ENCODE data around the gene SGCG.
"Not testable (repeated sequence)": the region's sequence is repeated elsewhere in the genome, so short reads cannot be mapped to it uniquely, and the experiment has no call there.

Gene SGCG

DNA sequence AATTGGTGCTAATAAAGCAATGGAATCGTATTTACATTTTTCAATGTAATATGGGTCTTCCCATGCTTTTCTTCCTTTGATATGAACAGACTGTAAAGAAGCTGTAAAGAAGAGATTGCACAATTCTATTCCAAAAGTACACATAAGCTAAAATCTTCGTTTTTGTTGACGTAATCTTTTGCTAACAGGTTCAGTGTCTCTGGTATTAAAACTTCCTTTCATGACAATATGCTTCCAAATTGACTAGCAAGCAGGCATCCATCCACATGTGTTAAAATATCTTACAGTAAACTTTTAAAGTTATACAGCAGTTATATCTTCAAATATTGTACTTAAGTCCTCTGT lies 19.3 kb upstream of the SGCG start:
- no peaks in the 10 kb centered on the region for H3K4me1 ChIP-seq (ENCODE audit: insufficient read depth, low read length)
- no peaks in the 10 kb centered on the region for H3K9me3 ChIP-seq (ENCODE audit: control insufficient read depth, insufficient read depth, low read length)
- no peak overlapping the region for H3K9ac ChIP-seq (ENCODE audit: low read depth, low read length)
- no peaks in the 10 kb centered on the region for H3K36me3 ChIP-seq (ENCODE audit: insufficient read depth, low read length)

GRCh38 chr13:23175920-23176319 lies 4.9 kb upstream of the SGCG start:
- H3K9ac ChIP-seq (ENCODE audit: low read depth, low read length): no peak overlapping the region
- H3K4me1 ChIP-seq (ENCODE audit: insufficient read depth, low read length): no peaks in the 10 kb centered on the region
- no peaks in the 10 kb centered on the region for H3K9me3 ChIP-seq (ENCODE audit: control insufficient read depth, insufficient read depth, low read length)
- H3K36me3 ChIP-seq (ENCODE audit: insufficient read depth, low read length): no peaks in the 10 kb centered on the region

GRCh38 chr13:23182142-23182541 lies 1.4 kb downstream of the SGCG start:
- no peaks in the 10 kb centered on the region for H3K36me3 ChIP-seq (ENCODE audit: insufficient read depth, low read length)
- no peaks in the 10 kb centered on the region for H3K4me1 ChIP-seq (ENCODE audit: insufficient read depth, low read length)
- H3K9me3 ChIP-seq (ENCODE audit: control insufficient read depth, insufficient read depth, low read length): no peaks in the 10 kb centered on the region
- H3K9ac ChIP-seq (ENCODE audit: low read depth, low read length): no peak overlapping the region

GRCh38 chr13:23183292-23183691 lies 2.5 kb downstream of the SGCG start:
- Histone ChIP-seq H3K9ac (ENCODE audit: low read depth, low read length) (no peak overlapping the region), H3K9me3 (ENCODE audit: control insufficient read depth, insufficient read depth, low read length) (no peaks in the 10 kb centered on the region), H3K36me3 (ENCODE audit: insufficient read depth, low read length) (no peaks in the 10 kb centered on the region), H3K4me1 (ENCODE audit: insufficient read depth, low read length) (no peaks in the 10 kb centered on the region)

GRCh38 chr13:23185542-23185941 lies 4.8 kb downstream of the SGCG start:
- Histone ChIP-seq H3K9ac (ENCODE audit: low read depth, low read length) (no peak overlapping the region), H3K36me3 (ENCODE audit: insufficient read depth, low read length) (no peaks in the 10 kb centered on the region), H3K4me1 (ENCODE audit: insufficient read depth, low read length) (no peaks in the 10 kb centered on the region), H3K9me3 (ENCODE audit: control insufficient read depth, insufficient read depth, low read length) (no peaks in the 10 kb centered on the region)

GRCh38 chr13:23201870-23202269 lies 21.1 kb downstream of the SGCG start:
- H3K4me1 ChIP-seq (ENCODE audit: insufficient read depth, low read length): no peaks in the 10 kb centered on the region
- peaks cover 1% of the 10 kb centered on the region; the same call in 1 of the 2 replicates for H3K9me3 ChIP-seq (ENCODE audit: control insufficient read depth, insufficient read depth, low read length)
- no peak overlapping the region for H3K9ac ChIP-seq (ENCODE audit: low read depth, low read length)
- no peaks in the 10 kb centered on the region for H3K36me3 ChIP-seq (ENCODE audit: insufficient read depth, low read length)

DNA sequence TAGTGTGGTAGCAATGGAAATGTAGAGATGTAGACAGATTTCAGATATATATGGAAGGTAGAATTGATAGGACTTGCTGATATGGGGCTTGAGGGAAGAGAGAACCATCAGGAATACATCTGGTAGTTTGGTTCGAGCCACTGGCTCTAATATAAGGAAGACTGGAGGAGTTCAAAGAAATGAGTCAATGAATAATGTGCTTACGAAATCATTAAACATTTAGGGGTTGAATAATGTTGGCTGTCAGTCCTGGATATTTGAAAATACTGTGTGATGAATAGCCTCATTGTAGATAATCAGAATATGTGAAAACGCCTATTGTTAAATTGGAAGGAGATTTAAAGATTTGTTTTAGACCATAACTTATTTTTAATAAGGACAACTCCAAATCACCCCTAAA lies 21.6 kb downstream of the SGCG start:
- Histone ChIP-seq H3K4me1 (ENCODE audit: insufficient read depth, low read length) (no peaks in the 10 kb centered on the region), H3K9ac (ENCODE audit: low read depth, low read length) (no peak overlapping the region), H3K36me3 (ENCODE audit: insufficient read depth, low read length) (no peaks in the 10 kb centered on the region), H3K9me3 (ENCODE audit: control insufficient read depth, insufficient read depth, low read length) (peaks cover 3% of the 10 kb centered on the region; the same call in 1 of the 2 replicates)

DNA sequence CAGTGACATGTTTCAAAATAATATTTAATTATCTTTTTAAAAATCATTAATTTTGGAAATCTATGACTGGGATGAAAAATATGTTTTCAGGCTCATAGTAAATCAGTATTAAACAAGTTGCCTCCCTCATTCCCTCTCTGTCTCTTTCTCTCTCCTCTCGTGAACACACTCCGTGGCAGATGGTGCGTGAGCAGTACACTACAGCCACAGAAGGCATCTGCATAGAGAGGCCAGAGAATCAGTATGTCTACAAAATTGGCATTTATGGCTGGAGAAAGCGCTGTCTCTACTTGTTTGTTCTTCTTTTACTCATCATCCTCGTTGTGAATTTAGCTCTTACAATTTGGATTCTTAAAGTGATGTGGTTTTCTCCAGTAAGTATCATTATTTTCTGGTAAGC lies 22.7 kb downstream of the SGCG start:
- Histone ChIP-seq H3K36me3 (ENCODE audit: insufficient read depth, low read length) (no peaks in the 10 kb centered on the region), H3K9ac (ENCODE audit: low read depth, low read length) (no peak overlapping the region), H3K4me1 (ENCODE audit: insufficient read depth, low read length) (no peaks in the 10 kb centered on the region), H3K9me3 (ENCODE audit: control insufficient read depth, insufficient read depth, low read length) (peaks cover 3% of the 10 kb centered on the region; the same call in 1 of the 2 replicates)

DNA sequence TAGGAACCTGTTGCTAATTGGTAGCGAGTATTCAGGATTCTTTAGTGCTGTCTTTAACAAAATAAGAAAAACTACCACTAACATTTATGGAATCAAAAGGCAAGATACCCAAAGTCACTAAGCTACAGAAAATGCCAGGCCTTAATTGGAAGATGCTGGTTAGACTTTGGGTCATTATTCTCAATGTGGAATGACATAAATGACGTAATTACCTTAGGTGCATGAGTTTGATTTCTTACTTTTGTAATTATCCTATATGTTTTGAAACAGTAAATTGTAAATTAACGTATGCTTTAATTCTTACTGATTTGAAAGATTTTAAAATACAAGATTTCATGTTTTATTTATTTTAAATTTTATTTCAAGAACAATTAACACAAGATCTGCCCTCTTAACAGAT lies 25.0 kb downstream of the SGCG start:
- Histone ChIP-seq H3K9ac (ENCODE audit: low read depth, low read length) (no peak overlapping the region), H3K36me3 (ENCODE audit: insufficient read depth, low read length) (no peaks in the 10 kb centered on the region), H3K4me1 (ENCODE audit: insufficient read depth, low read length) (no peaks in the 10 kb centered on the region), H3K9me3 (ENCODE audit: control insufficient read depth, insufficient read depth, low read length) (peaks cover 3% of the 10 kb centered on the region; the same call in 1 of the 2 replicates)

GRCh38 chr13:23212671-23213070 lies 31.9 kb downstream of the SGCG start:
- Histone ChIP-seq H3K36me3 (ENCODE audit: insufficient read depth, low read length) (no peaks in the 10 kb centered on the region; the same call in 1 of the 2 replicates), H3K9ac (ENCODE audit: low read depth, low read length) (no peak overlapping the region), H3K4me1 (ENCODE audit: insufficient read depth, low read length) (no peaks in the 10 kb centered on the region), H3K9me3 (ENCODE audit: control insufficient read depth, insufficient read depth, low read length) (peaks cover 11% of the 10 kb centered on the region; the same call in 1 of the 2 replicates)

DNA sequence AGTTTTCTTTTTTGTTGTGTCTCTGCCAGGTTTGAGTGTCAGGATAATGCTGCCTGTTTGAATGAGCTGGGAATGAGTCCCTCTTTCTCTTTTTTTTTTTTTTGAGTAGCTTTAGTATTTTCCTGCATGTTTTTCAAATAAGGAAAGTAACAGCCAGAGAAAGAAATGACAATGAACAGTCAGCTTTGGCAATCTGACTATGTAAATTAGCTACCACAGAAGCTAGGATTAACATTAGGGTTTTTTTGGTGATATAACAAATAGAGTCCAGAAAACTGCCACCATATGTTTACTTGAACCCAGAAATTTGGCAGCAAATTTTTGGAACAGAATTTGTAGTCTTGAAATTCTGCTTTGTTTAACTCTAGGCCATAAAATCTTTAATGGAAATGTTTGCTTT lies 50.5 kb downstream of the SGCG start:
- H3K9me3 ChIP-seq (ENCODE audit: control insufficient read depth, insufficient read depth, low read length): no peaks in the 10 kb centered on the region
- no peaks in the 10 kb centered on the region for H3K36me3 ChIP-seq (ENCODE audit: insufficient read depth, low read length)
- no peak overlapping the region for H3K9ac ChIP-seq (ENCODE audit: low read depth, low read length)
- H3K4me1 ChIP-seq (ENCODE audit: insufficient read depth, low read length): no peaks in the 10 kb centered on the region

- no peaks in the 10 kb centered on the region for H3K9me3 ChIP-seq (ENCODE audit: control insufficient read depth, insufficient read depth, low read length)
- H3K36me3 ChIP-seq (ENCODE audit: insufficient read depth, low read length): no peaks in the 10 kb centered on the region
- no peak overlapping the region for H3K9ac ChIP-seq (ENCODE audit: low read depth, low read length)
- H3K4me1 ChIP-seq (ENCODE audit: insufficient read depth, low read length): no peaks in the 10 kb centered on the region
Measured at GRCh38 chr13:23235994-23236393, 55.2 kb downstream of the SGCG start.

GRCh38 chr13:23243066-23243465 lies 62.3 kb downstream of the SGCG start:
- H3K4me1 ChIP-seq (ENCODE audit: insufficient read depth, low read length): no peaks in the 10 kb centered on the region
- no peaks in the 10 kb centered on the region for H3K9me3 ChIP-seq (ENCODE audit: control insufficient read depth, insufficient read depth, low read length)
- no peak overlapping the region for H3K9ac ChIP-seq (ENCODE audit: low read depth, low read length)
- H3K36me3 ChIP-seq (ENCODE audit: insufficient read depth, low read length): no peaks in the 10 kb centered on the region

- not testable (repeated sequence) for H3K36me3 ChIP-seq (ENCODE audit: insufficient read depth, low read length); H3K9me3 ChIP-seq (ENCODE audit: control insufficient read depth, insufficient read depth, low read length); H3K4me1 ChIP-seq (ENCODE audit: insufficient read depth, low read length); H3K9ac ChIP-seq (ENCODE audit: low read depth, low read length)
Measured at GRCh38 chr13:23248410-23248809, 67.6 kb downstream of the SGCG start.

DNA sequence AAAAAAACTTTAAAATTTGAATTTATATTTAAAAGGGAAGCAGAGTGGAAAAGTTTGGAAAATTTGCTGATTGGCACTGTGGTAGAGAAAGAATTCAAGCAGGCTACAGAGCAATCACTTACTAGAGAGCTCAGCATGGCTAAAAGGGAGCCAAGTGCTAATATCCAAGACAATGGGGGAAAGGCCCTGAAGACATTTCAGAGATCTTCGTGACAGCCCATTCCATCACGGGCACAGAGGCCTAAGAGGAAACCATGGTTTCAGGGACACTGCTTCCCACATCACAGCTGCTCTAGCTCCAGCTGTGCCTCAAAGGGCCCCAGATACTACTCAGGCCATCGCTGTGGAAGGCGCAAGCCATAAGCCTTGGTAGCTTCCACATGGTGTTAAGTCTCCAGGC lies 73.7 kb downstream of the SGCG start:
- Histone ChIP-seq H3K4me1 (ENCODE audit: insufficient read depth, low read length) (no peaks in the 10 kb centered on the region), H3K9me3 (ENCODE audit: control insufficient read depth, insufficient read depth, low read length) (no peaks in the 10 kb centered on the region), H3K9ac (ENCODE audit: low read depth, low read length) (no peak overlapping the region), H3K36me3 (ENCODE audit: insufficient read depth, low read length) (no peaks in the 10 kb centered on the region)

GRCh38 chr13:23267571-23267970 lies 86.8 kb downstream of the SGCG start:
- no peaks in the 10 kb centered on the region for H3K36me3 ChIP-seq (ENCODE audit: insufficient read depth, low read length)
- no peak overlapping the region for H3K9ac ChIP-seq (ENCODE audit: low read depth, low read length)
- H3K4me1 ChIP-seq (ENCODE audit: insufficient read depth, low read length): no peaks in the 10 kb centered on the region
- no peaks in the 10 kb centered on the region for H3K9me3 ChIP-seq (ENCODE audit: control insufficient read depth, insufficient read depth, low read length)
